H1 (cell line): Measurements from ENCODE around the gene GID8. TPM values are rescaled to one million over a fixed set of nuclear protein-coding genes. Genes with fewer than 3 reads are reported as not detected.

Experiments
- CTCF ChIA-PET: fragments of 300-600 bp; sonication (Branson Sonifier 250); formaldehyde crosslinking; loops from one replicate; lab custom pipeline; 2021; ENCODE audit not compliant: partially characterized antibody; lab: Charles Lee
- POLR2A ChIA-PET: fragments of 300-600 bp; sonication (Branson Sonifier 250); formaldehyde crosslinking; loops from one replicate; lab custom pipeline; 2021; ENCODE audit warnings: inconsistent platforms; ENCODE audit not compliant: partially characterized antibody; lab: Charles Lee
- DNase-seq, 2 experiments: peaks; one replicate each; pipeline versions ENCODE4 v3.0.0 to v3.0.0-alpha.2; 2010 to 2022; ENCODE audit warnings: low spot score in 2 of 2, low read depth in 1 of 2, mixed read lengths in 1 of 2
- FAIRE-seq: peaks from 2 replicates; lab custom pipeline; 2011; peaks lifted over from hg19 to GRCh38; lab: Jason Lieb, UNC
- H2AFZ ChIP-seq: 2 replicates; pipeline ENCODE4 v1.8.1; 2012; ENCODE audit warnings: low read length, inconsistent platforms
- H2AK5ac ChIP-seq: 2 replicates; pipeline ENCODE4 v1.6.1; 2013; ENCODE audit warnings: low read depth, low read length
- H2BK120ac ChIP-seq: replicated peaks from 2 replicates; pipeline ENCODE3; 2013; ENCODE audit warnings: low read depth, low read length, inconsistent platforms
- H2BK12ac ChIP-seq: 2 replicates; pipeline ENCODE4 v1.6.1; 2013; ENCODE audit warnings: low read depth, low read length
- H2BK15ac ChIP-seq: 2 replicates; pipeline ENCODE4 v1.6.1; 2013; ENCODE audit warnings: low read length
- H2BK20ac ChIP-seq: 2 replicates; pipeline ENCODE4 v1.6.1; 2013; ENCODE audit warnings: low read length
- H2BK5ac ChIP-seq: 2 replicates; pipeline ENCODE4 v1.6.1; 2013; ENCODE audit warnings: low read depth, low read length
- H3K14ac ChIP-seq: 2 replicates; pipeline ENCODE4 v1.6.1; 2013; ENCODE audit warnings: inconsistent platforms; ENCODE audit not compliant: insufficient read length
- H3K18ac ChIP-seq: 2 replicates; pipeline ENCODE4 v1.6.1; 2013; ENCODE audit warnings: low read length; ENCODE audit errors: extremely low read depth
- H3K23ac ChIP-seq: 2 replicates; pipeline ENCODE4 v1.6.1; 2013; ENCODE audit warnings: inconsistent platforms; ENCODE audit not compliant: insufficient read length
- H3K23me2 ChIP-seq: 2 replicates; pipeline ENCODE4 v1.6.1; 2013; ENCODE audit warnings: low read depth, low read length
- H3K27ac ChIP-seq: 2 replicates; pipeline ENCODE4 v1.6.1; 2011; ENCODE audit warnings: low read depth, low read length, inconsistent platforms
- H3K27me3 ChIP-seq, 4 experiments: replicated peaks in 1 of 4; 1 replicate in 1 of 4; 2 replicates in 3 of 4; pipeline versions ENCODE4 v1.6.1 to v1.8.1; 2011 to 2013; ENCODE audit warnings: low read length in 3 of 4, mild to moderate bottlenecking in 3 of 4, inconsistent platforms in 2 of 4, mixed read lengths in 2 of 4, moderate library complexity in 1 of 4; ENCODE audit not compliant: control insufficient read depth in 3 of 4, insufficient read depth in 3 of 4; ENCODE audit errors: extremely low read depth in 1 of 4
- H3K36me3 ChIP-seq, 4 experiments: 2 replicates each; pipeline versions ENCODE4 v1.6.1 to v1.8.1; 2011 to 2013; ENCODE audit warnings: mild to moderate bottlenecking in 4 of 4, low read length in 3 of 4, moderate library complexity in 2 of 4, control low read depth in 1 of 4, inconsistent platforms in 1 of 4; ENCODE audit not compliant: insufficient read depth in 4 of 4, control insufficient read depth in 2 of 4
- H3K4ac ChIP-seq: replicated peaks from 2 replicates; pipeline ENCODE3; 2013; ENCODE audit warnings: low read length, low read depth, mixed read lengths, inconsistent platforms; ENCODE audit not compliant: insufficient read length
- H3K4me1 ChIP-seq, 4 experiments: replicated peaks in 1 of 4; 1 replicate in 1 of 4; 2 replicates in 3 of 4; pipeline versions ENCODE4 v1.6.1 to v1.8.1; 2011 to 2013; ENCODE audit warnings: low read length in 3 of 4, inconsistent platforms in 2 of 4, mixed read lengths in 1 of 4; ENCODE audit not compliant: insufficient read depth in 4 of 4, control insufficient read depth in 3 of 4
- H3K4me2 ChIP-seq, 2 experiments: 2 replicates each; pipeline versions ENCODE4 v1.6.1 to v1.8.1; 2011 to 2013; ENCODE audit warnings: low read depth in 2 of 2, low read length in 2 of 2, control low read depth in 1 of 2, inconsistent platforms in 1 of 2, mild to moderate bottlenecking in 1 of 2; ENCODE audit not compliant: insufficient read depth in 1 of 2
- H3K4me3 ChIP-seq, 4 experiments: fragments of 200-600, 300-600 bp in 1 of 4; sonication (generic), shearing (Covaris generic), sonication (Bioruptor Twin) in 1 of 4; 2 replicates each; pipeline versions ENCODE4 v1.5.1 to v1.8.1; 2011 to 2016; ENCODE audit warnings: low read length in 4 of 4, low read depth in 3 of 4, control low read depth in 2 of 4, inconsistent platforms in 2 of 4, mild to moderate bottlenecking in 2 of 4, mixed read lengths in 1 of 4, moderate library complexity in 1 of 4; ENCODE audit not compliant: insufficient read depth in 2 of 4; ENCODE audit errors: extremely low read depth in 1 of 4
- H3K56ac ChIP-seq: replicated peaks from 2 replicates; pipeline ENCODE3; 2013; ENCODE audit warnings: low read depth, mild to moderate bottlenecking, mixed read lengths, low read length, inconsistent platforms; ENCODE audit not compliant: insufficient read length
- H3K79me1 ChIP-seq: 2 replicates; pipeline ENCODE4 v1.6.1; 2013; ENCODE audit warnings: low read depth, low read length, control low read depth
- H3K79me2 ChIP-seq, 2 experiments: 2 replicates each; pipeline versions ENCODE4 v1.6.1 to v1.8.1; 2012 to 2013; ENCODE audit warnings: low read length in 2 of 2, mild to moderate bottlenecking in 2 of 2, inconsistent platforms in 1 of 2; ENCODE audit not compliant: insufficient read depth in 2 of 2, control insufficient read depth in 1 of 2
- H3K9ac ChIP-seq, 4 experiments: replicated peaks in 1 of 4; 1 replicate in 1 of 4; 2 replicates in 3 of 4; pipeline versions ENCODE4 v1.6.1 to v1.8.1; 2011 to 2013; ENCODE audit warnings: low read depth in 3 of 4, low read length in 3 of 4, control low read depth in 2 of 4, mild to moderate bottlenecking in 2 of 4, moderate library complexity in 2 of 4, inconsistent platforms in 1 of 4; ENCODE audit errors: extremely low read depth in 1 of 4
- H3K9me3 ChIP-seq, 2 experiments: 2 replicates each; pipeline versions ENCODE4 v1.6.1 to v1.8.1; 2012 to 2013; ENCODE audit warnings: mild to moderate bottlenecking in 2 of 2, moderate library complexity in 2 of 2, control low read depth in 1 of 2, inconsistent platforms in 1 of 2, low read depth in 1 of 2, low read length in 1 of 2, mixed read lengths in 1 of 2; ENCODE audit not compliant: insufficient read depth in 2 of 2
- H4K20me1 ChIP-seq, 2 experiments: replicated peaks in 1 of 2; 2 replicates each; pipeline versions ENCODE3 to v1.8.1; 2011 to 2013; ENCODE audit warnings: inconsistent platforms in 2 of 2, low read length in 2 of 2, mild to moderate bottlenecking in 1 of 2; ENCODE audit not compliant: insufficient read depth in 2 of 2, control insufficient read depth in 1 of 2
- H4K5ac ChIP-seq: 2 replicates; pipeline ENCODE4 v1.6.1; 2013; ENCODE audit warnings: low read length, low read depth, mixed read lengths, inconsistent platforms; ENCODE audit not compliant: insufficient read length
- H4K8ac ChIP-seq: 2 replicates; pipeline ENCODE4 v1.8.0; 2013; ENCODE audit warnings: mild to moderate bottlenecking, moderate library complexity, low read length, inconsistent platforms; ENCODE audit not compliant: insufficient read depth; ENCODE audit errors: extremely low read depth
- H4K91ac ChIP-seq: replicated peaks from 2 replicates; pipeline ENCODE3; 2013; ENCODE audit warnings: low read length, mixed read lengths, inconsistent platforms; ENCODE audit not compliant: insufficient read length
- BACH1 ChIP-seq: IDR thresholded peaks from 2 replicates; pipeline ENCODE4 v1.6.1; 2012; ENCODE audit warnings: low read length, improper control_type of control experiment
- BRCA1 ChIP-seq: IDR thresholded peaks from 2 replicates; pipeline ENCODE4 v1.6.1; 2012; ENCODE audit warnings: low read depth, low read length, improper control_type of control experiment
- CEBPB ChIP-seq: IDR thresholded peaks from 2 replicates; pipeline ENCODE4 v1.6.1; 2012; ENCODE audit warnings: low read depth, low read length
- CHD1 ChIP-seq: IDR thresholded peaks from 2 replicates; pipeline ENCODE4 v1.6.1; 2012; ENCODE audit warnings: low read depth, low read length, improper control_type of control experiment
- CREB1 ChIP-seq: IDR thresholded peaks from 2 replicates; pipeline ENCODE4 v1.6.1; 2012; ENCODE audit warnings: inconsistent platforms
- EZH2 ChIP-seq: fragments of 200-600 bp; sonication (generic); IDR thresholded peaks from 2 replicates; pipeline ENCODE4 v1.7.1; 2012; ENCODE audit warnings: low read depth, mild to moderate bottlenecking, moderate library complexity, low read length, inconsistent platforms; ENCODE audit not compliant: severe bottlenecking
- JUND ChIP-seq: IDR thresholded peaks from 2 replicates; pipeline ENCODE4 v1.6.1; 2011; ENCODE audit warnings: mild to moderate bottlenecking, improper control_type of control experiment, low read length
- KDM1A ChIP-seq: fragments of 200-600, 300-600 bp; sonication (generic); IDR thresholded peaks from 2 replicates; pipeline ENCODE4 v1.7.1; 2016; ENCODE audit warnings: mild to moderate bottlenecking, low read length, borderline replicate concordance
- PHF8 ChIP-seq: fragments of 200-600 bp; sonication (generic); conservative IDR thresholded peaks from 2 replicates; pipeline ENCODE4 v1.7.1; 2012; ENCODE audit warnings: low read depth, mild to moderate bottlenecking, inconsistent platforms, low read length, moderate library complexity
- RNF2 ChIP-seq: fragments of 200-900, 300-1000 bp; sonication (generic); IDR thresholded peaks from 2 replicates; pipeline ENCODE4 v1.7.1; 2016; ENCODE audit warnings: borderline replicate concordance, low read depth, mild to moderate bottlenecking, antibody characterized with exemption, low read length; ENCODE audit not compliant: poor library complexity, severe bottlenecking; ENCODE audit errors: missing control alignments
- SIRT6 ChIP-seq: IDR thresholded peaks from one replicate; pipeline ENCODE4 v1.7.1; 2012; ENCODE audit warnings: low read length, inconsistent platforms
- WGBS, 2 experiments: shearing (Covaris generic) in 1 of 2; methylation state at CpG; one replicate each; pipeline versions ENCODE4 v1.1.6 to v1.1.7; 2013 to 2015; ENCODE audit warnings: low lambda C conversion rate in 2 of 2, mixed read lengths in 2 of 2, inconsistent platforms in 1 of 2, low coverage in 1 of 2, missing lambda C conversion rate in 1 of 2; ENCODE audit not compliant: insufficient replicate concordance in 2 of 2, insufficient coverage in 1 of 2, insufficient read length in 1 of 2; ENCODE audit errors: extremely low coverage in 1 of 2, missing lambda C conversion rate in 1 of 2; 5-methylcytosine and 5-hydroxymethylcytosine counted together
- polyA plus RNA-seq, 7 experiments: library from polyadenylated mRNA; depleted of rRNA in 3 of 7; stranded (reverse) in 5 of 7; unstranded in 2 of 7; fragments of >200 nt in 5 of 7; fragments of 200-250 nt in 2 of 7; gene quantifications; 1 replicate in 5 of 7; 2 replicates in 1 of 7; 4 replicates in 1 of 7; pipeline versions ENCODE4 v1.2.1 to v1.2.3, GENCODE V29; 2011 to 2013; ENCODE audit warnings: missing spikeins in 2 of 7, mixed read lengths in 2 of 7
- total RNA-seq: library from RNA; stranded (reverse); fragmentation: NEBNext Ultra II Directional; extraction: Animal tissue kit (Norgen Biotek cat#: 25700); gene quantifications from 2 replicates; pipeline ENCODE4 v1.2.1, GENCODE V29; 2021

GID8 gene
- total and polyA plus RNA-seq, 2 of the 8 experiments (the other 6 are each of a cell fraction or from before 2014, with no cell fraction given), result 39.7 to 72.9 TPM

- H3K56ac ChIP-seq, result no peak overlapping the region
- H2AFZ ChIP-seq, result no peak overlapping the region
- H3K27ac ChIP-seq, result no peak overlapping the region
- no peak overlapping the region for H3K23ac ChIP-seq
- peaks cover 0 to 23% (median 10%) of the 10 kb centered on the region in 4 experiments; a peak in 6 of 7 replicates for H3K4me1 ChIP-seq
- no peak overlapping the region for H2BK20ac ChIP-seq
- no peak overlapping the region for H4K8ac ChIP-seq
- H2AK5ac ChIP-seq, result no peak overlapping the region
- H2BK12ac ChIP-seq, result no peak overlapping the region
- H4K5ac ChIP-seq, result no peak overlapping the region
- TF ChIP-seq SIRT6, result no peak
- TF ChIP-seq KDM1A, result no peak
- no peak for TF ChIP-seq PHF8
- TF ChIP-seq CEBPB, result no peak
- TF ChIP-seq EZH2, result no peak
- TF ChIP-seq RNF2, result no peak
- TF ChIP-seq CREB1, result no peak
- no peak for TF ChIP-seq BACH1
- no peak for TF ChIP-seq BRCA1
- no peak for TF ChIP-seq JUND
- no peak for TF ChIP-seq CHD1
- H3K9ac ChIP-seq, result no peak overlapping the region
- H3K4me2 ChIP-seq, result no peak overlapping the region
- no peaks in the 10 kb centered on the region for H3K9me3 ChIP-seq
- H3K23me2 ChIP-seq, result no peaks in the 10 kb centered on the region
- H3K36me3 ChIP-seq, result no peaks in the 10 kb centered on the region
- ChIA-PET POLR2A (interaction anchor here (1.0 to 2.4 kb wide), 6 partner anchors 10 to 27 kb away, joined by 3 to 6 read pairs (median 3); partner anchors contain the start of gene BHLHE23), CTCF (interaction anchor here (0.5 to 3.4 kb wide), 8 partner anchors 10 to 105 kb away, joined by 3 to 22 read pairs (median 6); no protein-coding TSS in a partner anchor)
- no peak overlapping the region for H4K91ac ChIP-seq
- H4K20me1 ChIP-seq, result peaks cover 0 to 2% of the 10 kb centered on the region in 2 experiments
- H3K18ac ChIP-seq, result no peak overlapping the region; the same call in 1 of the 2 replicates
- WGBS, 2 experiments, result 85% methylated on average over 17 of the region's 28 CpGs; no CpG with 5 or more reads in 1 of the 2 experiments
- H2BK5ac ChIP-seq, result no peak overlapping the region
- no peaks in the 10 kb centered on the region for H3K79me1 ChIP-seq
- no peak overlapping the region for H3K4me3 ChIP-seq
- H3K4ac ChIP-seq, result no peak overlapping the region
- no peaks in the 10 kb centered on the region for H3K79me2 ChIP-seq
- H2BK15ac ChIP-seq, result no peak overlapping the region
- no peaks in the 10 kb centered on the region; a peak in 3 of 7 replicates for H3K27me3 ChIP-seq
- FAIRE-seq (no peak), DNase-seq (no peak)
- H3K14ac ChIP-seq, result no peak overlapping the region
- H2BK120ac ChIP-seq, result no peak overlapping the region
These were observed 43.0 kb downstream of the GID8 start for GRCh38 chr20:62980970-62981369.
